H54 (cell line): Measurements from ENCODE around the gene CLIC3.
A peak's percentile ranks its signal among the peaks of the same experiment; 100 is the strongest.

Experiments
- DNase-seq: peaks from one replicate; pipeline ENCODE4 v3.0.0; 2011; ENCODE audit warnings: low spot score, mixed read lengths; ENCODE audit not compliant: insufficient read length
- FAIRE-seq: peaks from 3 replicates; lab custom pipeline; 2011; peaks lifted over from hg19 to GRCh38; lab: Jason Lieb, UNC
- POLR2A ChIP-seq: IDR thresholded peaks from 2 replicates; pipeline ENCODE4 v1.6.1; 2011; ENCODE audit warnings: low read depth, mild to moderate bottlenecking, low read length

The CLIC3 gene

GRCh38 chr9:136994180-136994887 lies 2.0 kb downstream of the CLIC3 start:
- TF ChIP-seq POLR2A = no peak
- no peak for FAIRE-seq
- DNase-seq = no peak

GRCh38 chr9:136992819-136993369 lies 3.5 kb downstream of the CLIC3 start:
- DNase-seq = no peak
- FAIRE-seq = no peak
- TF ChIP-seq POLR2A = peak; percentile 0; the same call in 1 of the 2 replicates

GRCh38 chr9:136991993-136992818 lies 4.2 kb downstream of the CLIC3 start, which contains the start of gene PAXX:
PAXX (plus strand) TSS chr9:136992422; CDS start chr9:136992444, 22 bp downstream.
- TF ChIP-seq POLR2A = peak; percentile 61
- FAIRE-seq = no peak

GRCh38 chr9:136990242-136990911 lies 6.0 kb downstream of the CLIC3 start:
- no peak for FAIRE-seq
- TF ChIP-seq POLR2A = no peak
- no peak for DNase-seq

More at GRCh38 chr9:136991993-136992818, 4.2 kb downstream of the CLIC3 start, which contains the start of gene PAXX:
- DNase-seq = peak; percentile 100

- no peak for DNase-seq
- FAIRE-seq = no peak
- no peak for TF ChIP-seq POLR2A
Measured at GRCh38 chr9:136988872-136989271, 7.5 kb downstream of the CLIC3 start.

GRCh38 chr9:136985853-136986252 lies 10.5 kb downstream of the CLIC3 start:
- FAIRE-seq (no peak), DNase-seq (no peak)
- TF ChIP-seq POLR2A = no peak

GRCh38 chr9:136985027-136985602 lies 11.3 kb downstream of the CLIC3 start:
- no peak for FAIRE-seq
- no peak for TF ChIP-seq POLR2A
- no peak for DNase-seq

- no peak for TF ChIP-seq POLR2A
- no peak for FAIRE-seq
- no peak for DNase-seq
Measured at GRCh38 chr9:136984464-136985026, 11.8 kb downstream of the CLIC3 start.

- FAIRE-seq (no peak), DNase-seq (no peak)
- no peak for TF ChIP-seq POLR2A
Measured at GRCh38 chr9:136983656-136984314, 12.6 kb downstream of the CLIC3 start.

GRCh38 chr9:136983167-136983566 lies 13.2 kb downstream of the CLIC3 start:
- no peak for DNase-seq
- FAIRE-seq = no peak
- TF ChIP-seq POLR2A = no peak

GRCh38 chr9:136982232-136983051 lies 13.9 kb downstream of the CLIC3 start, which contains the start of gene LCNL1:
LCNL1 (plus strand) TSS chr9:136982993; CDS start chr9:136983587, 594 bp downstream.
- TF ChIP-seq POLR2A = no peak
- no peak for FAIRE-seq
- DNase-seq = no peak

GRCh38 chr9:136981588-136982231 lies 14.7 kb downstream of the CLIC3 start:
- FAIRE-seq = no peak
- no peak for TF ChIP-seq POLR2A
- DNase-seq = peak; percentile 83
